CD1c-positive myeloid dendritic cell (primary cell): ENCODE measurements around the gene C21orf58.

Experiments
- DNase-seq: peaks from one replicate; pipeline ENCODE4 v3.0.0-alpha.2; 2016; ENCODE audit errors: extremely low spot score

Gene C21orf58

DNA sequence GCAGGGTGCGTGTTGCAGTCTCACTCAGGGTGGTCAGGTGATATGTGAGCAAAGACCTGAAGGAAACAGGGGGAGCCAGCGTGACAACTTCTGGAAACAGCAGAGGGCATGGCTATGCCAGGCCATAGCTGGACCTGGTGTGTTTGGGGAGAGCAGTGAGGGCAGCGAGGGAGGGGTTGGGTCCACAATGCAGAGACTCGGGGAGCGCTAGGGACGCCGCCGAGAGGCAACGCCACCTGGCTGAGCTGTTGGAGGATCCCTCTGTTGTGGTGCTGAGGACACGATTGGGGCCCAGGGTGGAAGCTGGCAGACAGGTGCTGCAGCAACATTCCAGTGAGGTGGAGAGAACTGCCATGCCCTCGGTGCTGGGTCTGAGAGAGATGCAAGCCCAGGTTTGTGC, 68.5 kb downstream of the C21orf58 start:
- DNase-seq = no peak

DNA sequence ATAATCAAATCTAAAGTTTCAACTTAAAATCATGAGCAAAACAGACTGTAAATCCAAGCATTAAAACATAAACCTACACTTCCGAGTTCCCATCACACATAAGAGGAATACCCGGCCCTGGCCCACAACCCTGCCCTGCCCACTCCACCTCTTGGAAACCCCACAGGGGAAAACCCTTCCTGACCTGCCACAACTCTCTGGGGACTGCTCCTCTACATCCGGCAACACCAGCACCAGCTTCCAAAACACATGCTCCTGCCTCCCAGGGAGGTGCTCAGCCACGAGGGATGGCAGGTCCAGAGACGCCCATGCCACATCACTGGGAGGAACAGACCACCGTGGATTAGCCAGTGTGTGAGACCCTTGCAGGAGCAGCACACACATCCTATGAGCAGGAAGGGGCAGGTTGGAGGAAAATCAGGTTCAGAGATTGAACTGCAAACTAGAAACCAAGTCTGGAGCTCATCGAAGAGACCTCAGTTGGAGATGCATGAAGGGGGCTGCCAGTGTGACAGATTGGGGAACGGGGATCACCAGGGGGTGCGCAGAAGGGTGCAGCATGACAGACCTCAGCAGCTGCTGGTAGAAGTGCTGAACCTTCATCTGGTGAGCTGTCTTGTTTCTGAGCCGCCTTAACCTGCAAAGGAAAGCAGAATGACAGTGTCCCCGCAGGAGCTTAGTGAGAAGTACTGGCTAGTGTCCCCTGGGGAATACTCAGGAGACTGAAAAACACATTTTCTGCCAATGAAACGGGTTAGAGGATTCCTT, 69.3 kb downstream of the C21orf58 start:
- DNase-seq = no peak

DNA sequence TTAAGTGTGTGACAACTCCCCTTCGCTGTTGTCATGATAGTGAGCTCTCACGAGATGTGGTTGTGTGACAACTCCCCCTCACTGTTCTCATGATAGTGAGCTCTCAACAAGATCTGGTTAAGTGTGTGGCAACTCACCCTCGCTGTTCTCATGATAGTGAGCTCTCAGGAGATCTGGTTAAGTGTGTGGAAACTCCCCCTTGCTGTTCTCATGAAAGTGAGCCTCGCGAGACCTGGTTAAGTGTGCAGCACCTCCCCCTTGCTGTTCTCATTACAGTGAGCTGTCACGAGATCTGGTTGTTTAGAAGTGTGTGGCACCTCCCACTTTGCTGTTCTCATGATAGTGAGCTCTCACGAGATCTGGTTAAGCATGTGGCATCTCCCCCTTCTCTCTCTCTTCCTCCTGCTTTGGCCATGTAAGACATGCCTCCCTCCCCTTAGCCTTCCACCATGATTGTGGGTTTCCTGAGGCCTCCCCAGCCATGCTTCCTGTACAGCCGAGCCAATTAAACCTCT, 70.0 kb downstream of the C21orf58 start:
- DNase-seq = peak; percentile 34

DNA sequence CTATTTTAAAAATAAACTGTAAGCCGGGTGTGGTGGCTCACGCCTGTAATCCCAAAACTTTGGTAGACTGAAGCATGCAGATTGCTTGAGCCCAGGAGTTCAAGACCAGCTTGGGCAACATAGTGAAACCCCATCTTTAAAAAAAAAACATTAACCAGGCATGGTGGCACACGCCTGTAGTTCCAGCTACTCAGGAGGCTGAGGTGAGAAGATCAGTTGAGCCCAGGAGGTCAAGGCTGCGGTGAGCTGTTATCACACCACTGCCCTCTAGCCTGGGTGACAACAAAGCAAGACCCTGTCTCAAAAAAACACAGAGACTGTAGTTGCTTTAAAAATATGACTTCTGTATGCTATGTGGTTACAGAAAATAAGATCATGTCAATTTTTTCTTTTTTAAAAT, 70.8 kb downstream of the C21orf58 start:
- DNase-seq = no peak
